H1 (cell line): Measurements from ENCODE around the gene TBX21.

ENCODE experiments used
- TAF1 ChIP-seq: IDR thresholded peaks from 2 replicates; pipeline ENCODE4 v1.6.1; 2011; ENCODE audit warnings: mild to moderate bottlenecking, low read depth, low read length
- YY1 ChIP-seq: IDR thresholded peaks from 2 replicates; pipeline ENCODE4 v1.6.1; 2011; ENCODE audit warnings: low read depth, mild to moderate bottlenecking, low read length
- TF ChIP-seq, protein P1 (sequence below), 3 experiments: IDR thresholded peaks; 1 replicate in 2 of 3; 2 replicates in 1 of 3; pipeline versions ENCODE4 v1.5.1 to v1.6.1; 2011; ENCODE audit warnings: low read length in 3 of 3, mild to moderate bottlenecking in 3 of 3, inconsistent platforms in 2 of 3, low read depth in 1 of 3, moderate library complexity in 1 of 3; ENCODE audit not compliant: insufficient read depth in 1 of 3; ENCODE audit errors: control extremely low read depth in 1 of 3

DNA sequence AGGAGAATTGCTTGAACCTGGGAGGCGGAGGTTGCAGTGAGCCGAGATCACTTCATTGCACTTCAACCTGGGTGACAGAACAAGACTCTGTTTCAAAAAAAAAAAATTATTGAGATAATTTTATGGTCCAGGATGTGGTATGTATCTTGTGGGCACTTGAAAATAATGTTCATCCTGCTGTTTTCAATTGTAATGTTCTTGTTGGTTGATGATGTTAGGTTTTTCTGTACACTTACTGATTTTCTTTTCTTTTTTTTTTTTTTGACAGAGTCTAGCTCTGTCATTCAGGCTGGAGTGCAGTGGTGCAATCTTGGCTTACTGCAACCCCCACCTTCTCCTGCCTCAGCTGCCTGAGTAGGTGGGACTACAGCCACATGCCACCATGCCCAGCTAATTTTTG, 29.7 kb downstream of the TBX21 start:
- TF ChIP-seq YY1, result no peak
- TF ChIP-seq TAF1, result no peak
- TF ChIP-seq, protein P1, sequence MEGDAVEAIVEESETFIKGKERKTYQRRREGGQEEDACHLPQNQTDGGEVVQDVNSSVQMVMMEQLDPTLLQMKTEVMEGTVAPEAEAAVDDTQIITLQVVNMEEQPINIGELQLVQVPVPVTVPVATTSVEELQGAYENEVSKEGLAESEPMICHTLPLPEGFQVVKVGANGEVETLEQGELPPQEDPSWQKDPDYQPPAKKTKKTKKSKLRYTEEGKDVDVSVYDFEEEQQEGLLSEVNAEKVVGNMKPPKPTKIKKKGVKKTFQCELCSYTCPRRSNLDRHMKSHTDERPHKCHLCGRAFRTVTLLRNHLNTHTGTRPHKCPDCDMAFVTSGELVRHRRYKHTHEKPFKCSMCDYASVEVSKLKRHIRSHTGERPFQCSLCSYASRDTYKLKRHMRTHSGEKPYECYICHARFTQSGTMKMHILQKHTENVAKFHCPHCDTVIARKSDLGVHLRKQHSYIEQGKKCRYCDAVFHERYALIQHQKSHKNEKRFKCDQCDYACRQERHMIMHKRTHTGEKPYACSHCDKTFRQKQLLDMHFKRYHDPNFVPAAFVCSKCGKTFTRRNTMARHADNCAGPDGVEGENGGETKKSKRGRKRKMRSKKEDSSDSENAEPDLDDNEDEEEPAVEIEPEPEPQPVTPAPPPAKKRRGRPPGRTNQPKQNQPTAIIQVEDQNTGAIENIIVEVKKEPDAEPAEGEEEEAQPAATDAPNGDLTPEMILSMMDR (IDR thresholded peaks at IDR 0.05; ENCODE audit: control extremely low read depth in 1 of 3, insufficient read depth in 1 of 3, low read depth in 1 of 3, low read length in 3 of 3), result no peak
